PC-9 (cell line): ENCODE data around the gene LAMA3. TPM values are rescaled to one million over a fixed set of nuclear protein-coding genes. Genes with fewer than 3 reads are reported as not detected.

Experiments used
- BruUV-seq: library from RNA; stranded (reverse); fragments of 400-500 nt; replicated peaks from 2 replicates; lab custom pipeline; 2021; lab: Mats Ljungman, UMichigan
- CTCF ChIA-PET: fragments of 300-600 bp; sonication (Branson Sonifier 250); formaldehyde crosslinking; loops from one replicate; lab custom pipeline; 2022; ENCODE audit warnings: antibody characterized with exemption; lab: Charles Lee
- POLR2A ChIA-PET: fragments of 300-600 bp; sonication (Branson Sonifier 250); formaldehyde crosslinking; loops from one replicate; lab custom pipeline; 2022; ENCODE audit warnings: antibody characterized with exemption; ENCODE audit not compliant: unreplicated experiment; lab: Charles Lee
- DNase-seq, 2 experiments: peaks; one replicate each; pipeline versions ENCODE4 v3.0.0 to v3.0.0-alpha.2; 2015 to 2022; ENCODE audit warnings: mixed read lengths in 1 of 2
- H2AFZ ChIP-seq: fragments of 200-600 bp; sonication (generic); 2 replicates; pipeline ENCODE4 v1.8.1; 2017; ENCODE audit warnings: antibody characterized with exemption
- H3F3A ChIP-seq: fragments of 200-600 bp; sonication (generic); 2 replicates; pipeline ENCODE4 v1.8.1; 2017; ENCODE audit warnings: antibody characterized with exemption, mild to moderate bottlenecking, low read depth; ENCODE audit not compliant: insufficient read depth
- H3K27ac ChIP-seq: fragments of 200-600 bp; sonication (generic); 2 replicates; pipeline ENCODE4 v1.6.1; 2016; ENCODE audit warnings: mixed run types
- H3K27me3 ChIP-seq: fragments of 200-600 bp; sonication (generic); 2 replicates; pipeline ENCODE4 v1.6.1; 2016; ENCODE audit warnings: low read depth, mixed run types; ENCODE audit not compliant: insufficient read depth
- H3K36me3 ChIP-seq: fragments of 200-600 bp; sonication (generic); 2 replicates; pipeline ENCODE4 v1.6.1; 2016; ENCODE audit warnings: low read depth, mixed run types
- H3K4me1 ChIP-seq: fragments of 200-600 bp; sonication (generic); replicated peaks from 2 replicates; pipeline ENCODE4 v1.6.1; 2016; ENCODE audit warnings: mixed run types; ENCODE audit not compliant: insufficient read depth
- H3K4me2 ChIP-seq: fragments of 200-600 bp; sonication (generic); 2 replicates; pipeline ENCODE4 v1.6.1; 2017; ENCODE audit warnings: mixed run types
- H3K4me3 ChIP-seq: fragments of 200-600 bp; sonication (generic); 2 replicates; pipeline ENCODE4 v1.6.1; 2016; ENCODE audit warnings: mixed run types
- H3K79me2 ChIP-seq: fragments of 200-600 bp; sonication (generic); 2 replicates; pipeline ENCODE4 v1.6.1; 2017; ENCODE audit warnings: low read depth, mixed run types
- H3K9me2 ChIP-seq: fragments of 200-600 bp; sonication (generic); 2 replicates; pipeline ENCODE4 v1.8.1; 2017; ENCODE audit warnings: mild to moderate bottlenecking; ENCODE audit not compliant: insufficient read depth
- H3K9me3 ChIP-seq: fragments of 200-600 bp; sonication (generic); 2 replicates; pipeline ENCODE4 v1.8.1; 2016; ENCODE audit warnings: low read depth; ENCODE audit not compliant: insufficient read depth
- H4K20me1 ChIP-seq: fragments of 200-600 bp; sonication (generic); 2 replicates; pipeline ENCODE4 v1.8.1; 2017; ENCODE audit not compliant: insufficient read depth
- CTCF ChIP-seq: fragments of 200-600 bp; sonication (generic); conservative IDR thresholded peaks from 2 replicates; pipeline ENCODE4 v1.6.1; 2017; ENCODE audit warnings: mixed run types, antibody characterized with exemption, mild to moderate bottlenecking, moderate library complexity
- EZH2 ChIP-seq: fragments of 200-600 bp; sonication (generic); IDR thresholded peaks from 2 replicates; pipeline ENCODE4 v1.8.0; 2017; ENCODE audit warnings: antibody characterized with exemption, low read depth
- intact Hi-C: fragments of 100-400 bp; cut with micrococcal nuclease; formaldehyde crosslinking; loops from one replicate; pipeline ENCODE4 v1.10.0; 2022; ENCODE audit not compliant: unreplicated experiment
- total RNA-seq: library from RNA; stranded (reverse); gene quantifications from 2 replicates; pipeline ENCODE4 v1.2.3, GENCODE V29; 2021

Gene LAMA3
- total RNA-seq, 1 experiment from 2014 or later, result 44.4 TPM

GRCh38 chr18:23737578-23737977 is 48.3 kb downstream of the LAMA3 start:
- no peaks in the 10 kb centered on the region for H3K27me3 ChIP-seq
- no peaks in the 10 kb centered on the region for H3F3A ChIP-seq
- no peaks in the 10 kb centered on the region for H3K36me3 ChIP-seq
- no peak overlapping the region for H3K4me3 ChIP-seq
- no peaks in the 10 kb centered on the region for H3K79me2 ChIP-seq
- intact Hi-C loops, result no loop called here
- TF ChIP-seq EZH2, result no peak
- TF ChIP-seq CTCF, result no peak
- CTCF ChIA-PET, result no interaction called here
- H3K9me3 ChIP-seq, result no peaks in the 10 kb centered on the region
- no peak for DNase-seq
- no peaks in the 10 kb centered on the region for H3K9me2 ChIP-seq
- H4K20me1 ChIP-seq, result no peaks in the 10 kb centered on the region
- no peak overlapping the region for H3K27ac ChIP-seq
- H3K4me2 ChIP-seq, result no peak overlapping the region
- no peak overlapping the region for H2AFZ ChIP-seq
- no peaks in the 10 kb centered on the region for H3K4me1 ChIP-seq
- POLR2A ChIA-PET, result no interaction called here
- BruUV-seq, result no TSS peak

GRCh38 chr18:23738151-23738550 is 48.9 kb downstream of the LAMA3 start:
- H3K9me3 ChIP-seq, result no peaks in the 10 kb centered on the region
- intact Hi-C loops, result no loop called here
- no TSS peak for BruUV-seq
- TF ChIP-seq EZH2 (no peak), CTCF (no peak)
- no peak overlapping the region for H2AFZ ChIP-seq
- H3K4me2 ChIP-seq, result no peak overlapping the region
- H3K4me1 ChIP-seq, result no peaks in the 10 kb centered on the region
- no peak overlapping the region for H3K27ac ChIP-seq
- H3K27me3 ChIP-seq, result no peaks in the 10 kb centered on the region
- DNase-seq, result no peak
- ChIA-PET CTCF (no interaction called here), POLR2A (no interaction called here)
- no peaks in the 10 kb centered on the region for H3F3A ChIP-seq
- no peaks in the 10 kb centered on the region for H3K9me2 ChIP-seq
- no peak overlapping the region for H3K4me3 ChIP-seq
- no peaks in the 10 kb centered on the region for H4K20me1 ChIP-seq
- H3K79me2 ChIP-seq, result no peaks in the 10 kb centered on the region
- no peaks in the 10 kb centered on the region for H3K36me3 ChIP-seq

- no peaks in the 10 kb centered on the region for H3F3A ChIP-seq
- intact Hi-C loops, result no loop called here
- ChIA-PET POLR2A (no interaction called here), CTCF (no interaction called here)
- no peaks in the 10 kb centered on the region for H3K36me3 ChIP-seq
- no peaks in the 10 kb centered on the region for H3K9me3 ChIP-seq
- H3K27ac ChIP-seq, result no peak overlapping the region
- H3K27me3 ChIP-seq, result no peaks in the 10 kb centered on the region
- H3K9me2 ChIP-seq, result no peaks in the 10 kb centered on the region
- no TSS peak for BruUV-seq
- TF ChIP-seq EZH2, result no peak
- TF ChIP-seq CTCF, result no peak
- H3K4me2 ChIP-seq, result no peak overlapping the region
- DNase-seq, result no peak
- no peak overlapping the region for H2AFZ ChIP-seq
- no peaks in the 10 kb centered on the region for H4K20me1 ChIP-seq
- no peaks in the 10 kb centered on the region for H3K79me2 ChIP-seq
- no peaks in the 10 kb centered on the region for H3K4me1 ChIP-seq
- H3K4me3 ChIP-seq, result no peak overlapping the region
Observed at GRCh38 chr18:23738575-23738974, 49.3 kb downstream of the LAMA3 start.
